ENCODE results near the gene MAGI2. TPM values are rescaled to one million over a fixed set of nuclear protein-coding genes. Genes with fewer than 3 reads are reported as not detected.

MAGI2 gene
- total RNA-seq, 1 donor from 2014 or later: 4.0 TPM

GRCh38 chr7:77967429-77967828, 1486.0 kb downstream of the MAGI2 start:
- intact Hi-C loops (cut with DNase I): no loop called here
- H3K9me3 ChIP-seq: no peaks in the 10 kb centered on the region
- no peak overlapping the region for H3K4me3 ChIP-seq
- no peaks in the 10 kb centered on the region for H3K4me1 ChIP-seq
- DNase-seq (ENCODE audit: low spot score in 2 of 2): no peak
- H3K27ac ChIP-seq: no peak overlapping the region
- no peaks in the 10 kb centered on the region for H3K27me3 ChIP-seq
- no peaks in the 10 kb centered on the region for H3K36me3 ChIP-seq
- TF ChIP-seq CTCF (IDR thresholded peaks at IDR 0.05): no peak

Data from ascending aorta (tissue), 2 donors.